ENCODE results near the gene NSD2. TPM values are rescaled to one million over a fixed set of nuclear protein-coding genes. Genes with fewer than 3 reads are reported as not detected.

NSD2 gene
- total RNA-seq, 4 donors from 2014 or later = 30.9 to 63.7 (median 40.3) TPM

GRCh38 chr4:1883583-1883982 lies 12.4 kb downstream of the NSD2 start:
- Histone ChIP-seq H3K4me1 (peaks cover 31 to 37% of the 10 kb centered on the region in 2 donors), H3K36me3 (no peaks in the 10 kb centered on the region), H3K9me3 (no peaks in the 10 kb centered on the region), H3K27ac (peak overlapping the region in 1 of 3 donors; percentile 6), H3K27me3 (no peaks in the 10 kb centered on the region), H3K4me3 (replicated peaks in 1 of 3) (no peak overlapping the region)
- WGBS, 2 donors = 54 to 59% methylated on average over 8 of the region's 8 CpGs
- peak in 1 of 2 donors; percentile 15 for TF ChIP-seq POLR2A (IDR thresholded peaks at IDR 0.05)
- no peak for TF ChIP-seq CTCF (IDR thresholded peaks at IDR 0.05)
- intact Hi-C loops (cut with DNase I) = no loop called here
- DNase-seq = peak; percentile 48 to 56

GRCh38 chr4:1885414-1885813 lies 14.2 kb downstream of the NSD2 start:
- Histone ChIP-seq H3K27me3 (no peaks in the 10 kb centered on the region), H3K36me3 (no peaks in the 10 kb centered on the region), H3K9me3 (no peaks in the 10 kb centered on the region), H3K27ac (peak overlapping the region in 1 of 3 donors; percentile 0), H3K4me1 (peaks cover 31 to 37% of the 10 kb centered on the region in 2 donors), H3K4me3 (replicated peaks in 1 of 3) (no peak overlapping the region)
- 33 to 36% methylated on average over 2 of the region's 2 CpGs for WGBS, 2 donors
- TF ChIP-seq CTCF (IDR thresholded peaks at IDR 0.05) = peak in 1 of 6 experiments; percentile 19
- no peak for TF ChIP-seq POLR2A (IDR thresholded peaks at IDR 0.05)
- intact Hi-C loops (cut with DNase I) = no loop called here
- DNase-seq = peak; percentile 73 to 79

GRCh38 chr4:1887052-1887451 lies 15.9 kb downstream of the NSD2 start:
- TF ChIP-seq CTCF (IDR thresholded peaks at IDR 0.05) = no peak
- TF ChIP-seq POLR2A (IDR thresholded peaks at IDR 0.05) = no peak
- H3K27me3 ChIP-seq = no peaks in the 10 kb centered on the region
- 62 to 64% methylated on average over 2 of the region's 2 CpGs for WGBS, 2 donors
- H3K36me3 ChIP-seq = no peaks in the 10 kb centered on the region
- no peak overlapping the region for H3K4me3 ChIP-seq (replicated peaks in 1 of 3)
- peak overlapping the region in 1 of 3 donors; percentile 10 for H3K27ac ChIP-seq
- peaks cover 26 to 37% of the 10 kb centered on the region in 2 donors for H3K4me1 ChIP-seq
- DNase-seq = no peak
- intact Hi-C loops (cut with DNase I) = no loop called here
- no peaks in the 10 kb centered on the region for H3K9me3 ChIP-seq

- Histone ChIP-seq H3K4me1 (peaks cover 5 to 10% of the 10 kb centered on the region in 2 donors), H3K4me3 (replicated peaks in 1 of 3) (no peak overlapping the region), H3K27me3 (no peaks in the 10 kb centered on the region), H3K9me3 (no peaks in the 10 kb centered on the region), H3K36me3 (no peaks in the 10 kb centered on the region), H3K27ac (no peak overlapping the region)
- 93 to 96% methylated on average over 11 of the region's 11 CpGs for WGBS, 2 donors
- no peak for DNase-seq
- TF ChIP-seq CTCF (IDR thresholded peaks at IDR 0.05) (no peak), POLR2A (IDR thresholded peaks at IDR 0.05) (no peak)
- intact Hi-C loops (cut with DNase I) = loop anchor here (10.0 kb wide), 1 partner anchor 76 kb away; no protein-coding TSS in a partner anchor
Measured at GRCh38 chr4:1890979-1891570, 19.9 kb downstream of the NSD2 start.

- intact Hi-C loops (cut with DNase I) = loop anchor here (10.0 kb wide), 1 partner anchor 81 kb away; no protein-coding TSS in a partner anchor
- DNase-seq = no peak
- no peaks in the 10 kb centered on the region for H3K4me1 ChIP-seq
- no peak overlapping the region for H3K4me3 ChIP-seq (replicated peaks in 1 of 3)
- H3K9me3 ChIP-seq = no peaks in the 10 kb centered on the region
- no peaks in the 10 kb centered on the region for H3K27me3 ChIP-seq
- TF ChIP-seq POLR2A (IDR thresholded peaks at IDR 0.05) (no peak), CTCF (IDR thresholded peaks at IDR 0.05) (no peak)
- H3K36me3 ChIP-seq = no peaks in the 10 kb centered on the region
- no peak overlapping the region for H3K27ac ChIP-seq
- 87 to 100% methylated on average over 4 to 8 of the region's 8 CpGs for WGBS, 2 donors
Measured at GRCh38 chr4:1895971-1896657, 24.9 kb downstream of the NSD2 start.
